Right hindlimb (tissue), 1 donor: ENCODE data around the gene CUL3.
A peak's percentile ranks its signal among the peaks of the same experiment; 100 is the strongest.

Experiments
- DNase-seq: peaks from one replicate; pipeline ENCODE4 v3.0.0-alpha.2; 2018

CUL3 gene

DNA sequence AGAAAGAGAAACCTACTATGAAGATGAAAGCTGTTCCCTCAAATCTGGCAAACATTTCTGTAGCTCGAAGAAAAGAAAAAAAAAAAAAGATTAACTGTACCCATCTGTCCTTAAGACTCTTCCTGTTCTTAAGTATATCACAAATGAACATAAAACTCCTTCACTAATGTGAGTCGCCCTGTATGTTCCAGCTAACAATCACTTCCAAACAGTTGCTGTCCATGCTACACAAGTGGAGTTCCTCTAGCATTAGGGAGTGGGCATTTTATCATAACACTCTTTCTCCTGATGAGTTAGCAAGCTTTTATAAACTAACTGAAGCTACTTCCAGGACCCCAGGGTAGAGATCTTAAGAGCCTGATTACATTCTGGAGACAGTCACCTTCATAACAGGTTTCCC is 5.8 kb downstream of the CUL3 start:
- no peak for DNase-seq

GRCh38 chr2:224577541-224577940 is 7.6 kb downstream of the CUL3 start:
- DNase-seq = no peak

DNA sequence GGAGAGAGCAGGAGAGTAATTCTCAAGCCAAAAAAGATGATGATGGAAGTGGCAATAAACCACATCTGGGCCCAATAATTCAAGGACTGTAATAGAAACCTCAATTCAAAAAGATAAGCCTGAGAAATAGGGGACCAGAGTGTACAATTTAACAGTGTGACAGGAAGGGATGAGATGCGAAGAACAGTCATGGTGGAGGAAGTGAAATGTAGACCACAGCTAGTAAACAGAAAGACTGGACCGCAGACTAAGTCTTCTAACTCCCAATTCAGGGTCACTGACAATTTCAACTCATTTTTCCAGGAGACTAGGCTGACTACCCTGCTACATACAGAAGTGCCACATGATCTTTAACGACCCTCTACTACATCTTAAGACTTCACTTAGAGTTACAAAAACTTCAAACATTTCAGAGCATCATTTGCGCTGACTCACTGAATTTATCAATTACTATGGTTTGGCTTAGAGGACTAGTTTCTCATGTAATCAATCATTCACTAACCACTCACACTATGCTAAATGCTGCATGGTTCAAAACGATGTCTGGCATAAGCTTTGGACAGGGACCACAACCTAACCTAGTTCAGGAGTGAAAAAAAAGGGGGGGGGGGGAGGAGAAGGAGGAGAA is 9.0 kb downstream of the CUL3 start:
- DNase-seq = no peak

- no peak for DNase-seq
These were observed 10.6 kb downstream of the CUL3 start for GRCh38 chr2:224574423-224575084.

DNA sequence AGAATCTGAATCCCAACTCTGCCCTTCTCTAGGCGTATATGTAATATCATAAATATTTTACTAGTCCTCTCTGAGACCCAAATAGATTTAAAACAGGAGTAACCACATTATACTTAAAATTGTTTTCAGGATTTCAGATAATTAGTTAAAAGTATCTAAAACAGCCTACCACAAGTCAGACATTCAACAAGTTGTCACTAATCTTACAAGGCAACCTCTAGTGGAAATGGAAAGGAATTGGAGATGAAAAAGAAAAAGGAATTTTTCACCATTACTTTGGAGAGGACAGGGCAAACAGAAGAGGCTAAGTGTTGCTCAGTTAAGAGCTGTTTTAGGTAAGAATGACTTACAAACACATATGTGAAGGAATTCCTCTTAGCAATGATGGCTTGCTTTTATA is 11.4 kb downstream of the CUL3 start:
- DNase-seq = no peak

DNA sequence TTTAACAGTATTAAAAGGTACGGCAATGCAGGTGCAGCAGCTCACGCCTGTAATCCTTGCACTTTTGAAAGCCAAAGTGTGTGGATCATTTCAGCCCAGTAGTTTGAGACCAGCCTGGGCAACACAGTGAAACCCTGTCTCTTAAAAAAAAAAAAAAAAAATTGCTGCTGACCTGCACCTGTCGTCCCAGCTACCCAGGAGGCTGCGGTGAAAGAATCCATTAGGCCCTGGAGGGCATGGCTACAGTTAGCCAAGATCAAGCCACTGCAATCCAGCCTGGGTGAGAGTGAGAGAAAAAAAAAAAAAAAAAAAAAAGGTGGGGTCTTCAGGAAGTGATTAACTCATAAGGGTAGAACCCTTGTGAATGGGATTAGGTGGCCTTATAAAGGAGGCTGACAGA is 12.8 kb downstream of the CUL3 start:
- DNase-seq = no peak

GRCh38 chr2:224570328-224570993 is 14.7 kb downstream of the CUL3 start:
- peak; percentile 46 for DNase-seq

DNA sequence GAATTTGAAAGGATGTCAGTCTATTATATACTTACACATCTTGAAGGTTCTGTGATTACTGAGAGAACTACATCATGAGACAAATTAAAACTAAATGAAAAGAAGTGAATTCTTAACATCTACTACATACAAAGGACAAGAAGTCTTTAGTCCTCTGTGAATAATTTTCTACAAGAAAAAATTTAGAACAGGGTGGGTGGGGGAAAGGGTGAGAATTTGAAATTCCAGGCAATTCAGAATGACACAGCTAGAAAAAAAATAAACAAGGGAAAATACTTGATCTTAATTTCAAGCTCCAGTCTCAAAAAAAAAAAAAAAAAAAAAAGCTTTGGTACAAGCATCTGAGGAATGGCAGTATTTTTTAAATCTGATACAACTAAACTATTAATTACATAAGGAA is 15.5 kb downstream of the CUL3 start:
- no peak for DNase-seq

DNA sequence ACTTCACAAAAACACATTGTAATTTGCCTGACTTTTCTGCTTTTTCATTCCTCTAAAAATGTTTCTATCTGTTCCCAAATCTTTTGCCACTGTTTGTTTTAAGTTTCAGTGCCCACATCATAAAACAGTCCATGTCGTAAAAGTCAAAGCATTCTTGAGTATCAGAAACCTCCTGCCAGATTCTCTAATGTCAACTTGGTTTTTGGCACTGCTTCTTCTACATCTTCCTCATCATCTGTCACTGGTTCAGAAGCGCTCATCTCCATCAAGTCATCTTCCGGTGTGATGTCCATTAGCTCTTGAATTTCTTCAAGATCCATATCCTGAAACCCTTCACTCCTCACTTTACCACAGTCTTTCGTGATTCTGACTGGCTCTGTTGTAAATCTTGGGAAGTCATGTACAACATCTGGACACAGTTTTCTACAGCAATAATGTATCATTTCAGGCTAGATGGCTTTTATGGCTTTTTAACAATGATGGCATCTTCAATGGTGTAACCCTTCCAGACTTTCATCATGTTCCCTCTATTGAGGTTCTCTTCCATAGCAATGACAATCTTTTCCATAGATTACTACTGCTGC is 19.6 kb downstream of the CUL3 start:
- no peak for DNase-seq

DNA sequence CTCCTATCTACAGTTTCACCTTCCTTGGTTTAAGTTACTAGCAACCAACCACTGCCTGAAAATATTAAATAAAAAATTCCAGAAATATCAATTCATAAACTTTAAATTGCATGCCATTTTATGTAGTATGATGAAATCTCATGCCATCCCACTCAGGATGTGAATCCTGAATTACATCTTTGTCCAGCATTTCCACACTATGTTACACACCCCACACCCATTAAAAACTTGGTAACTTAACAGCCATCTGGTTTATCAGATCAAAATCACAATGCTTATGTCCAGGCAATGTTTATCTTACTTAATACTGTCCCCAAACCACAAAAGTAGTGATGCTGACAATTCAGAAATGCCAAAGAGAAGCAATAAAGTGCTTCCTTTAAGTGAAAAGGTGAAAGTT is 21.6 kb downstream of the CUL3 start:
- DNase-seq = no peak

- DNase-seq = no peak
These were observed 22.3 kb downstream of the CUL3 start for GRCh38 chr2:224562831-224563230.

DNA sequence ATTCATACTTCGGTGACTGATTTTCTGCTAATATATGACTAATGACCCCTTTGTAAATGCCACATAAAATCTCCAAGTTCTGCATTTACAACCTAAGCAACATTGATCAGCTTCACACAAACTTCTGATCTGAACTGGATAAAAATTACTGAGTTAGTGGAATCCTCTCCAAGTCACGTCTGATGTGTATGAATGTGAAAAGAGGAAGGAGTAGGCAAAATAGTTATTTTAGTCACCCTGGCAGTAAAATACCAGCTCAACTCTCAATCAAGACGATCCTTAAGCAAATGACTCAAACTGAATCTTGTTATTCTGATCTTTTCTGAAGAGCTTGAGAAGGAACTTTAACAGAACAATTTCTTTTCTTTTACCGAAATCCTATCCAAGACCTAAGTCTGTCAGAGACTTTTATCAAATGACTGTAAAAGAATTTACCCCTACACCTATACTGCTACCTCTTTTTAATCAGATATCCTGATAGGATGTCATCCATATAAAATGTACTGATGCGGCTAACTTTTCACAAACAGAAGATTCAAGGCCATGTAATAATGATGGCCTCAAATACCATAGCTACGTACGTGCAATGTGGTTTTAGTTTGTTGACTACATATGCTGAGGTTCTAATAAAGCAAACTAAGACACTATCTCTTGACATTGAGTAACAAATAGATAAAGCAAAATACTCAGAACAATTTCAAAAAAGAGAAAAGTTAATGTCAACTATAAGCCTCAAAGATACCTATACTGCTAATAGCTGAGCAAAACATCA is 23.7 kb downstream of the CUL3 start:
- no peak for DNase-seq

GRCh38 chr2:224560549-224560948 is 24.6 kb downstream of the CUL3 start:
- no peak for DNase-seq

DNA sequence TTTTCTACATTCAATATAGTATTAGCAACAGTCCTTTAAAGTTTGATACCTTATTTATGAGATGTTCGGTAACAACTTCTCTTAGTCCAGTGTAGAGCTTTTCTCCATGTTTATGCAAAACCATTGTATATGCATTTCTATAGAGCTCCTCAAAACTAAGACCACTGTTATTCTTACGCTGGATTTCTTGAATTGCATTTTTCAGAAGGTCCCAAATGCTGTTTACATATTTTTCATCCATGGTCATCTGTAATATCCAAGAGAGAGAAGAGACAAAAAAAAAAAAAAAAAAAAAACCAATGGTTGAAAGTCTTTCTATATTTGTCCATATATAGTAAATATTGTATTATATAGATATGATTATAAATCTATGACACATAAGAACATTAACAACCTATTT is 27.6 kb downstream of the CUL3 start:
- no peak for DNase-seq

GRCh38 chr2:224556381-224556780 is 28.8 kb downstream of the CUL3 start:
- DNase-seq = no peak

- no peak for DNase-seq
These were observed 29.3 kb downstream of the CUL3 start for GRCh38 chr2:224555823-224556366.

DNA sequence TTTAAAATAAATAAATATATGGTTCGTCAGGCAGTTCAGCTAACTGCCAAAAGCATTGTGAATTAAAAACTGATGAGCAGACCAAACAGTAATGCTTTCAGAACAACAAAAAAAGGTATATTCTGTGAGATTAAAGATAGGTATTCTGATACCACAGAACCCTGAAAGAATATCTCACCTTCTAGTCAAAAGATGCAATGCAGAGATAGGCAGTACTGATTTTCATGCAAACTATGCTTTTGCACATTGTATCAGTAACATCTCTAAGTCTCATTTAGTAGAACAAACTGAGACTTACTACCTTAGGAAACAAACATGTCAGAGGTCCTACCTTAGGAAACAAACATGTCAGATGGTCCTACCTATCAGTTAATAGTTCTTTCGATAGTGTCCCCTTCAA is 32.4 kb downstream of the CUL3 start:
- DNase-seq = no peak

DNA sequence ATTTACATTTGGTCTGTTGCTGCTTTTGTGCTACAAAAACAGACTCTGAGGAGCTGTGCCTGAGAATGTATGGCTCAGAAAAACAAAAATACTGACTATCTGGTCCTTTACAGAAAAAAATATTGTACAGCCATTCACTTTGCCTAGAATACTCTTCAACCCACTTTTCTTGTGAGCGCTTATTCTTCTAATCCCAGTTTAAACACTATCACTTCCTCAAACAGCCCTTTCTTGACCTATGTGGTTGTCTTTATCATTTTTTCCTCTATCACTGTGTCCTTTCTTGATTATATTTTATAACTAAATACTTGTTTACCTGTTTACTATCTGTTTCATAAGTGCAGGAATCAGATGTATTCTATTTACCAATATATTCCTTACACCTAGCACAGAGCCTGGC is 33.5 kb downstream of the CUL3 start:
- DNase-seq = no peak

DNA sequence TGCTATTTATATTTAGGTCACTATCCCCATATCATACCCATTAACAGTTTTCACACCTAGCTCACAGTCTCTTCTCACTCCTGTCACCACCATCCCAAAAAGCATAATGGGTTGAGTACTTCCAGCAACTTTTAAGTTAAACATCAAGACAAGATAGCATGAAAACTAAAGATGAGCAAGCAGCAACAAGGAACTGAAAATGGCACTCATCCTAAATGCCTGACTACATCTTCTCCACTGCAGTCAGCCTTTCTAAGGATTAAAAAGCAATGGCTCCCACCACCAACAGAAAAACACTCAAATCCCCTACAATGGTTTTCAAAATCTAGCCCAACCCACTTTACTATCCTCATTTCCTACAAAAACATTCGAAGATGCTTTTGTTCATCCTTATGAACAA is 38.2 kb downstream of the CUL3 start:
- no peak for DNase-seq

DNA sequence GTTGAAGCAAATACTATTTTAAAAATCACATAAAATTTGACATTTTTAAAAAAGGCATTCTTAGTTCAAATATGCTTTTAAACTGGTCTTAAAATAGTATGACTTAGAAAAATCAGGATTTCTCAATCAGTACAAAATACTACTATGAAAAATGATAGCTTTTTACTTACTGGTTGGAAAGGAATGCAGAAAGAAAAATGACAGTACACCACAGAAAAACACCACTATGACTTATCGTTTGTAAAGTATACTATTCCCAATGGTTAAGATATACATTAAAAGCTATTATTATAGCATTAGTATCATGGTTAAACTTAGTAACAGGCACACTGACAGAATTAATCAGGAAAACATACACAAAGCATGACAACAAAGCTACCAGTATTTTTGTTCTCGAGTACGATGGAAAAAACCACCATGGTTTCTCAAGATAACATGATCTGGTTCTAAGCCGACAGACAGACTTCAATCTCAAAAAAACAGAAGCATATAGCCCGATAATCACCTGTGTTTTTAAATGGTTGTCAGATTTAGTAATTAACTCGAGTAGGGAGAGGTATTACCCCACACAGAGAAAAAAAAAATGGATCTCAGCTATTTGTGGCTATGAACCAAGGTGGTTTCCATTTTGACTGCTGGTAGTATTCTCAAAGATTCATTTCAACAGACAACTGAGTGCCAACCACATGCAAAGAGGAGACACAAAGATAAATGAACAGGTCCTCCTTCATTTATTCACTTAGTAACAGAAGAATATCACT is 39.1 kb downstream of the CUL3 start:
- DNase-seq = no peak

- no peak for DNase-seq
These were observed 41.2 kb downstream of the CUL3 start for GRCh38 chr2:224543939-224544338.

GRCh38 chr2:224538561-224539138 is 46.5 kb downstream of the CUL3 start:
- DNase-seq = no peak
